ENCODE measurements around the gene LRRC7. TPM values are rescaled to one million over a fixed set of nuclear protein-coding genes. Genes with fewer than 3 reads are reported as not detected.

Gene LRRC7
- 0.07 TPM for polyA plus RNA-seq (2013, experiment 1 of 2)
- polyA plus RNA-seq (2013, experiment 2 of 2): 0.11 TPM

- peak within 1 kb of the TSS; percentile 52 to 84 for H3K4me3 ChIP-seq (ENCODE audit: low read length in 2 of 2)
- no peaks in the 10 kb centered on the region for H3K36me3 ChIP-seq (replicated peaks in 1 of 2; ENCODE audit: control insufficient read depth in 2 of 2, insufficient read depth in 2 of 2, low read length in 2 of 2)
- peak within 1 kb of the TSS; percentile 84 for H3K9ac ChIP-seq (ENCODE audit: low read depth, low read length, poor library complexity)
- H2BK120ac ChIP-seq (ENCODE audit: low read depth, low read length): no peak within 1 kb of the TSS
- H3K18ac ChIP-seq (ENCODE audit: low read length): peak within 1 kb of the TSS; percentile 92
- peak within 1 kb of the TSS; percentile 71 for H3K14ac ChIP-seq (ENCODE audit: low read length)
- no peak within 1 kb of the TSS for H4K91ac ChIP-seq (ENCODE audit: low read depth, low read length, poor library complexity)
- no peaks in the 10 kb centered on the region for H3K79me1 ChIP-seq (ENCODE audit: low read depth, low read length)
- no peak within 1 kb of the TSS for H4K8ac ChIP-seq (ENCODE audit: low read depth, low read length)
- H2BK12ac ChIP-seq (ENCODE audit: low read length): no peak within 1 kb of the TSS
- peak within 1 kb of the TSS; percentile 85 for H3K23ac ChIP-seq (ENCODE audit: low read depth, low read length, poor library complexity)
- peak within 1 kb of the TSS; percentile 37 for H2BK15ac ChIP-seq (ENCODE audit: low read length)
- peaks cover 10 to 19% of the 10 kb centered on the region in 2 donors for H3K4me1 ChIP-seq (ENCODE audit: control insufficient read depth in 2 of 2, insufficient read depth in 1 of 2, low read depth in 1 of 2, low read length in 2 of 2)
- H2BK5ac ChIP-seq (ENCODE audit: low read length): peak within 1 kb of the TSS; percentile 35
- H2AK5ac ChIP-seq (ENCODE audit: low read depth, low read length): no peak within 1 kb of the TSS
- no peak within 1 kb of the TSS for H3K27ac ChIP-seq (replicated peaks; ENCODE audit: low read length)
- no peaks in the 10 kb centered on the region for H3K9me3 ChIP-seq (replicated peaks in 1 of 2; ENCODE audit: control insufficient read depth in 2 of 2, insufficient read depth in 1 of 2, low read depth in 1 of 2, low read length in 2 of 2)
- peaks cover 6 to 65% (median 30%) of the 10 kb centered on the region in 3 experiments for H3K27me3 ChIP-seq (ENCODE audit: control insufficient read depth in 3 of 3, insufficient read depth in 3 of 3, low read depth in 1 of 3, low read length in 3 of 3)
- peak within 1 kb of the TSS; percentile 92 for H2AFZ ChIP-seq (ENCODE audit: low read length)
- DNase-seq (ENCODE audit: low spot score): peak; percentile 40
- no CpG with 5 or more reads among the region's 62 CpGs for WGBS, 2 donors (ENCODE audit: extremely low coverage in 2 of 2, insufficient read length in 2 of 2, insufficient replicate concordance in 1 of 2)
- no peak within 1 kb of the TSS for H3K4ac ChIP-seq (ENCODE audit: low read length)
- H3K4me2 ChIP-seq (ENCODE audit: insufficient read depth, low read length, poor library complexity, severe bottlenecking): peak within 1 kb of the TSS; percentile 98
These were observed at the start of gene LRRC7 for GRCh38 chr1:69567652-69568420. Gene LRRC7, plus strand, starts transcription at chr1:69567922. Its CDS starts 718 bp downstream, at chr1:69568640.

DNA sequence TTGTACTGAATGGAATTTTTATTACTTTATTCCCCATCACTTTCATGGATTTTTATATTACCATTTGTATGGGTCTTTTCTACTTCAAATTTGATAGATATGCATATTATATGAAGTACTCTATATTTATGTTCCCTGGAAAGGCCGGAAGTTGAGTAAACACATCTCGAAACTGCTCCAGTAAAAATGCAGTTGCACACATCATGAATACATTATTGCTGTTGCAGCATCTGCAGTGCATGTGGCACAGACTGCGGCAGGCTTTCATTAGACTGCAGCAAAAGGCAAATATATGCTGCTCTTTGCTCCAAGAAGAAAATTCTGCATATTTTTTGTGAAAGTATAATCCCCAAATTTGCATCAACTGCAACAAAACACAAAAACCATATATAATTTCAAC, 48.7 kb upstream of the LRRC7 start:
- Histone ChIP-seq H3K27me3 (ENCODE audit: control insufficient read depth in 3 of 3, insufficient read depth in 3 of 3, low read depth in 1 of 3, low read length in 3 of 3) (no peaks in the 10 kb centered on the region), H2BK12ac (ENCODE audit: low read length) (no peak overlapping the region), H3K36me3 (replicated peaks in 1 of 2; ENCODE audit: control insufficient read depth in 2 of 2, insufficient read depth in 2 of 2, low read length in 2 of 2) (no peaks in the 10 kb centered on the region), H3K9me3 (replicated peaks in 1 of 2; ENCODE audit: control insufficient read depth in 2 of 2, insufficient read depth in 1 of 2, low read depth in 1 of 2, low read length in 2 of 2) (no peaks in the 10 kb centered on the region), H3K79me1 (ENCODE audit: low read depth, low read length) (no peaks in the 10 kb centered on the region), H3K4me3 (ENCODE audit: low read length in 2 of 2) (no peak overlapping the region), H2BK15ac (ENCODE audit: low read length) (no peak overlapping the region), H2BK120ac (ENCODE audit: low read depth, low read length) (no peak overlapping the region), H3K4me2 (ENCODE audit: insufficient read depth, low read length, poor library complexity, severe bottlenecking) (no peak overlapping the region), H2AK5ac (ENCODE audit: low read depth, low read length) (no peak overlapping the region), H4K91ac (ENCODE audit: low read depth, low read length, poor library complexity) (no peak overlapping the region), H3K23ac (ENCODE audit: low read depth, low read length, poor library complexity) (no peak overlapping the region), H3K18ac (ENCODE audit: low read length) (no peak overlapping the region), H3K27ac (replicated peaks; ENCODE audit: low read length) (no peak overlapping the region), H3K4ac (ENCODE audit: low read length) (no peak overlapping the region), H3K9ac (ENCODE audit: low read depth, low read length, poor library complexity) (no peak overlapping the region), H3K4me1 (ENCODE audit: control insufficient read depth in 2 of 2, insufficient read depth in 1 of 2, low read depth in 1 of 2, low read length in 2 of 2) (no peaks in the 10 kb centered on the region), H2AFZ (ENCODE audit: low read length) (no peak overlapping the region), H2BK5ac (ENCODE audit: low read length) (no peak overlapping the region), H3K14ac (ENCODE audit: low read length) (no peak overlapping the region), H4K8ac (ENCODE audit: low read depth, low read length) (no peak overlapping the region)
- WGBS, 2 donors (ENCODE audit: extremely low coverage in 2 of 2, insufficient read length in 2 of 2, insufficient replicate concordance in 1 of 2): no CpG with 5 or more reads among the region's 3 CpGs
- DNase-seq (ENCODE audit: low spot score): no peak

- Histone ChIP-seq H2AFZ (ENCODE audit: low read length) (no peak overlapping the region), H3K14ac (ENCODE audit: low read length) (no peak overlapping the region), H3K4me1 (ENCODE audit: control insufficient read depth in 2 of 2, insufficient read depth in 1 of 2, low read depth in 1 of 2, low read length in 2 of 2) (no peaks in the 10 kb centered on the region), H2AK5ac (ENCODE audit: low read depth, low read length) (no peak overlapping the region), H3K27me3 (ENCODE audit: control insufficient read depth in 3 of 3, insufficient read depth in 3 of 3, low read depth in 1 of 3, low read length in 3 of 3) (no peaks in the 10 kb centered on the region), H3K4ac (ENCODE audit: low read length) (no peak overlapping the region), H3K18ac (ENCODE audit: low read length) (no peak overlapping the region), H2BK12ac (ENCODE audit: low read length) (no peak overlapping the region), H4K8ac (ENCODE audit: low read depth, low read length) (no peak overlapping the region), H2BK15ac (ENCODE audit: low read length) (no peak overlapping the region), H3K4me2 (ENCODE audit: insufficient read depth, low read length, poor library complexity, severe bottlenecking) (no peak overlapping the region), H3K27ac (replicated peaks; ENCODE audit: low read length) (no peak overlapping the region), H3K4me3 (ENCODE audit: low read length in 2 of 2) (no peak overlapping the region), H3K36me3 (replicated peaks in 1 of 2; ENCODE audit: control insufficient read depth in 2 of 2, insufficient read depth in 2 of 2, low read length in 2 of 2) (no peaks in the 10 kb centered on the region), H3K9me3 (replicated peaks in 1 of 2; ENCODE audit: control insufficient read depth in 2 of 2, insufficient read depth in 1 of 2, low read depth in 1 of 2, low read length in 2 of 2) (no peaks in the 10 kb centered on the region), H4K91ac (ENCODE audit: low read depth, low read length, poor library complexity) (no peak overlapping the region), H3K23ac (ENCODE audit: low read depth, low read length, poor library complexity) (no peak overlapping the region), H3K9ac (ENCODE audit: low read depth, low read length, poor library complexity) (no peak overlapping the region), H2BK120ac (ENCODE audit: low read depth, low read length) (no peak overlapping the region), H3K79me1 (ENCODE audit: low read depth, low read length) (no peaks in the 10 kb centered on the region), H2BK5ac (ENCODE audit: low read length) (no peak overlapping the region)
- DNase-seq (ENCODE audit: low spot score): no peak
- WGBS, 2 donors (ENCODE audit: extremely low coverage in 2 of 2, insufficient read length in 2 of 2, insufficient replicate concordance in 1 of 2): no CpG with 5 or more reads among the region's 5 CpGs
These were observed 47.4 kb upstream of the LRRC7 start for GRCh38 chr1:69520326-69520725.

GRCh38 chr1:69523032-69523431, 44.7 kb upstream of the LRRC7 start:
- H2BK12ac ChIP-seq (ENCODE audit: low read length): no peak overlapping the region
- H3K27ac ChIP-seq (replicated peaks; ENCODE audit: low read length): no peak overlapping the region
- no peak overlapping the region for H3K9ac ChIP-seq (ENCODE audit: low read depth, low read length, poor library complexity)
- no peaks in the 10 kb centered on the region for H3K36me3 ChIP-seq (replicated peaks in 1 of 2; ENCODE audit: control insufficient read depth in 2 of 2, insufficient read depth in 2 of 2, low read length in 2 of 2)
- no peak overlapping the region for H3K4me2 ChIP-seq (ENCODE audit: insufficient read depth, low read length, poor library complexity, severe bottlenecking)
- H3K14ac ChIP-seq (ENCODE audit: low read length): no peak overlapping the region
- no peak for DNase-seq (ENCODE audit: low spot score)
- H2AK5ac ChIP-seq (ENCODE audit: low read depth, low read length): no peak overlapping the region
- no peak overlapping the region for H4K91ac ChIP-seq (ENCODE audit: low read depth, low read length, poor library complexity)
- H2BK5ac ChIP-seq (ENCODE audit: low read length): no peak overlapping the region
- H3K23ac ChIP-seq (ENCODE audit: low read depth, low read length, poor library complexity): no peak overlapping the region
- H3K4ac ChIP-seq (ENCODE audit: low read length): no peak overlapping the region
- no peak overlapping the region for H2BK15ac ChIP-seq (ENCODE audit: low read length)
- H3K4me3 ChIP-seq (ENCODE audit: low read length in 2 of 2): no peak overlapping the region
- no peaks in the 10 kb centered on the region for H3K79me1 ChIP-seq (ENCODE audit: low read depth, low read length)
- H3K18ac ChIP-seq (ENCODE audit: low read length): no peak overlapping the region
- WGBS, 2 donors (ENCODE audit: extremely low coverage in 2 of 2, insufficient read length in 2 of 2, insufficient replicate concordance in 1 of 2): no CpG with 5 or more reads among the region's 1 CpG
- no peak overlapping the region for H2BK120ac ChIP-seq (ENCODE audit: low read depth, low read length)
- no peaks in the 10 kb centered on the region for H3K27me3 ChIP-seq (ENCODE audit: control insufficient read depth in 3 of 3, insufficient read depth in 3 of 3, low read depth in 1 of 3, low read length in 3 of 3)
- H3K4me1 ChIP-seq (ENCODE audit: control insufficient read depth in 2 of 2, insufficient read depth in 1 of 2, low read depth in 1 of 2, low read length in 2 of 2): no peaks in the 10 kb centered on the region
- no peak overlapping the region for H4K8ac ChIP-seq (ENCODE audit: low read depth, low read length)
- H2AFZ ChIP-seq (ENCODE audit: low read length): no peak overlapping the region
- H3K9me3 ChIP-seq (replicated peaks in 1 of 2; ENCODE audit: control insufficient read depth in 2 of 2, insufficient read depth in 1 of 2, low read depth in 1 of 2, low read length in 2 of 2): no peaks in the 10 kb centered on the region

Data from neuronal stem cell (in vitro differentiated cells).